ENCODE measurements around the gene MFRP.

MFRP gene

DNA sequence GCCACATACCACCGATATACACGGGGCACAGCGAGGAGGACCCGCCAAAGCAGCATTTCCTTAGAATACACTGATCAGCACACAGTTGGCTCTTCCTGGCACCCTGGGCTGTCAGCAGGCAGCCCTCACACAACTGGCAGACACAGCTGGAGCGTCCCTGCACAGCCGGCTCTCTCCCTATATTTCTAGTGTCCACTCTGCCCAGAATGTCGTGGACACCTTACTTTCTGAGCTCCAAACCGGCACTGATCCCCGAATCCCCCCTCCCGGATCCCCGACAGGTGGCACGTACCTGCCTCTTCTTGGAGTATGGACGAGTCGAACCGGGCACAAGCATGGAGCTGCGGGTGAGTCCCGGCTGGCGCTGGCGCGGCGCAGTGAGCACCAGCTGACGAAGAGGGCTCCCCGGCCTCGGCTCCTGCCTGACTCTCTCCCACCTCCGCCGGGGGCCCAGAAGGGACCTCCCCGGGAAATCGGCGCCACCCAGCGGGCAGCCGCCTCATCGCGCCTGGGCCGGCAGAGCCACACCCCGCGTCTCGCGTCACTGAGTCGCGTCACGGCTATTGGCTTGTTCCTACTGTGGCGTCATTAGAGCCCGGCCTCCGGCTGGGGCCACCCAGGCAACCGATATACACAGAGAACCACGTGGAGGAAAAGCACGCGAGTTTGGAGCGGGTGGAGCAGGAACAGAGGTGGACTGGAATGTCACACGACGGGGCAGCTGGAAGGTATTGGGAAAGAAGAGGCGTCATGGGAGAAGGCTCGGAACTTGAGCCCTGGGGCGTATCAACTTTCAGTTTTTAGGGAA, 34.9 kb upstream of the MFRP start, which contains the start of gene USP2:
USP2 (minus strand) TSS at position 510 of the 808 bp plus-strand sequence. CDS start 8,210 bp downstream, outside the sequence.
- peak; percentile 89 for TF ChIP-seq CTCF (IDR thresholded peaks at IDR 0.05; ENCODE audit: borderline replicate concordance, insufficient read depth, low read depth, low read length)
- H3K4me3 ChIP-seq (ENCODE audit: low read depth, low read length), result peak within 1 kb of the TSS; percentile 44

DNA sequence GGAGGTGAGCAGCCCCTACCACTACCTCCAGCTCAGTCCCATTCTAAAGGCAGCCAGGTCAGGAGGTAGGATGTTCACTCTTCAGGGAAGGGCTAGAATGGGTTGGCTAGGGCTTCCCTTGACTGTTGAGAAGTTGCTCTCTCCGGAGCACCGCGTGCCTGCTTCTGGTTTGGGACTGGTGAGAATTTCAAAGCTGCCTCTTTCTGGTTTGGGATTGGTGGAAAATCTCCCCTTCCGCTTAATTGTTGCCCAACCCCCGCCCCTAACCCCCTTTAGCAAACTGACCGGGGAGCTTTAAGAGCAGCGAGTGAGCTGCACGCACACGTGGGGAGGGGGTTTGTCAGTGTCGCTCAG, 34.3 kb upstream of the MFRP start:
- no peak for TF ChIP-seq CTCF (IDR thresholded peaks at IDR 0.05; ENCODE audit: borderline replicate concordance, insufficient read depth, low read depth, low read length)
- no peak overlapping the region for H3K4me3 ChIP-seq (ENCODE audit: low read depth, low read length)

DNA sequence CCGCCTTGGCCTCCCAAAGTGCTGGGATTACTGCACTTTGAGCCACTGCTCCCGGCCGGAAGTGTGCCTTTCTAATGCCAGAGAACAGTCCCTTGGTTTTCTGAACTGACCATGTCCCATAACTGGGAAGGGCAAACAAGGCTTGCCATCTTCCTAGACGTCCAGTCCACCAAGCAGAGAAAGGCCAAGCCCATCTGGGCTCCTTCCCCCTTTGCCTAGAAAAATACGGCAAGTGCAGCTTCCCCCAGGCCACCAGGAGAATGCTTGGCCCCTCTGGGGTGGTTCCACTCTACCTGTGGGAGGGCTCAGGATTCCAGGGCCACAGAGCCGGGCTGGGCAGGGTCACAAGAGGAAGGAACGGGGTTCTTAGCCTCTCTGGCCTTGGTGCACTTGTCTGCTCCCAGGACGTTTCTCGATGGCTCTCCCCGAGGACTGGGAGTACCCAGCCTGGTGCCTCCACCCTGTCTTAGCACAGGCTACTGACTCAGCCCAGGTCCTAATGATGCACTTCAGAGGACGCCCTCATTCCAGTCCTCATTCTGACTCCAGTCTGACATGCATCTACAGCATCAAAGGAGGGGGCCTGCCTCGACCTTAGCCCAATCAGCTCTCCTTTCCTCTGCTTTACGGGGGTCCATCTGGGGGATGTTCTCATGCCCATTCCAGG, 33.8 kb upstream of the MFRP start:
- TF ChIP-seq CTCF (IDR thresholded peaks at IDR 0.05; ENCODE audit: borderline replicate concordance, insufficient read depth, low read depth, low read length), result no peak
- H3K4me3 ChIP-seq (ENCODE audit: low read depth, low read length), result no peak overlapping the region

DNA sequence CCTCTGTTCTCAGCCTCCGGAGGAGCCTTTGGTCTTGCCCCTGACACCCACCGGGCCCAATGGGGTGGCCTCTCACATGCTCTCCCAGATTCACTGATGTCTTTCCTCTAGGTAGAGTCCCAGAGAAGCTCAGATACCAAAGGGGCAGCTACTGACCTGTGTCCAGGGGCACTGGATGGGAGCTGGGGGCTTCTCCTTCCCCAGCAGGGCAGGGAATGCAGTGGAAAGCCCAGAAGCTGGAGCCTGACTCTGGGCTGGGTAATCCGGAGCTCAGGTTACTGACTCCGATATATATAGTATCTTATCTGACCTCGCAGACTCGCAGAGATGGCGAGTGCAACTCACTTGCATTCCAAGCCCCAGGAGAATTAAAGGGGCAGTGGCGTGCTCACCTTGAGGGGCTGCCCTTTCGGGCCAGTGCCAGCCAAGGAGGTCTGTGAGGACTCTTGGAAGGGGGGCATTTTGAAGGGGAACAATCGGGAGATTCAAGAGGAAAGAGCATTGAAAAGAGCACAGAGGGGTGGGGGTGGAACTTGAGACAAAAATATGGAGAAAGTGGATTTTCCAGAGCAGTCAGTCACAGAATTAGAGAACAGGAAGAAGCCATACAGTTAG, 32.5 kb upstream of the MFRP start:
- no peak for TF ChIP-seq CTCF (IDR thresholded peaks at IDR 0.05; ENCODE audit: borderline replicate concordance, insufficient read depth, low read depth, low read length)

GRCh38 chr11:119377961-119378667, 31.6 kb upstream of the MFRP start:
- TF ChIP-seq CTCF (IDR thresholded peaks at IDR 0.05; ENCODE audit: borderline replicate concordance, insufficient read depth, low read depth, low read length), result no peak
- H3K4me3 ChIP-seq (ENCODE audit: low read depth, low read length), result no peak overlapping the region

More for the DNA sequence above, 32.5 kb upstream of the MFRP start:
- H3K4me3 ChIP-seq (ENCODE audit: low read depth, low read length), result no peak overlapping the region

DNA sequence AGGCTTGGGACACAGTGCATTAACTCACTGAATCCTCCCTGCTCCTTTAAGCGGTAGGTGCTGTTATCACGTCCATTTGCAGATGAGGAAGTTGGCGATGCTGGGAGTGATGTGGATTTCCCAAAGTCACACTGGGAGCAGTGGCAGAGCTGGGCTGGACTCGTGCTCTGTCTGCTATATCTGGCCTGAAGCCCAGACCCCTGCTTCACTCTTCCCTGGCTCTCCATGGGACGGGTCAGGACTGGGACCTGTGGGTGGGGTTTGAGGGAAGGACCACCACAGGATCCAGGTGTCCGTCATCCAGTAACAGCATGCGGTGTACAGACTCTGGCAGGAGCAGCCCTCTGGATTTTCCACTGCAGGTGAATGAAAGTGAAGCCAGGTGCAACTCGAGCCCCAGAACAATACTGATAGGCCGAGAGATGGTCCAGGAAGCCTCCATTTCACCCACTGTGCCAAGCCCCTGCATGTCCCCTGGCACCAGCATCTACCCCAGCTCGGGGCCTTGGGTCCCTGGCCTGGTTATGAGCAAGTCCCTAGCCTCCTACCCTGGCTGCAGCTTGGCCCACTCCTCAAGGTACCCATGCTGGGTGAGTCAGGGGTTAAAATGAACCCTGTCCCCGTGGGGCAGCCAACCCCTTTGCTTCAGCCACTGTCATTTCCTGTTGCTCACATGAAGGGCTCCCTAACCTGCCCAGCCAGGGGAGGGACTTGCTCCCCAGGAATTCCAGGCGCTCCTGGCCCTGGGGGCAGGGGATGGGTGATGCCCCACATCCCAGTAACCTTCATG, 30.8 kb upstream of the MFRP start:
- no peak overlapping the region for H3K4me3 ChIP-seq (ENCODE audit: low read depth, low read length)
- no peak for TF ChIP-seq CTCF (IDR thresholded peaks at IDR 0.05; ENCODE audit: borderline replicate concordance, insufficient read depth, low read depth, low read length)
